Right lung (tissue), 5 donors: Measurements from ENCODE around the gene DHX34. TPM values are rescaled to one million over a fixed set of nuclear protein-coding genes. Genes with fewer than 3 reads are reported as not detected.
"Not testable (repeated sequence)": the region's sequence is repeated elsewhere in the genome, so short reads cannot be mapped to it uniquely, and the experiment has no call there.

Experiments used
- DNase-seq, 2 donors: peaks; one replicate each; pipeline ENCODE4 v3.0.0-alpha.2; 2013
- polyA plus RNA-seq, 5 donors: library from polyadenylated mRNA; unstranded; fragments of 120-200 nt; gene quantifications; one replicate each; pipeline versions ENCODE4 v1.2.1 to v1.2.3, GENCODE V29; 2013; ENCODE audit warnings: inconsistent platforms in 1 of 5, low replicate concordance in 1 of 5; ENCODE audit not compliant: insufficient read length in 5 of 5, insufficient read depth in 1 of 5

Gene DHX34
- polyA plus RNA-seq, 5 donors, result 10.5 to 18.9 (median 14.3) TPM

DNA sequence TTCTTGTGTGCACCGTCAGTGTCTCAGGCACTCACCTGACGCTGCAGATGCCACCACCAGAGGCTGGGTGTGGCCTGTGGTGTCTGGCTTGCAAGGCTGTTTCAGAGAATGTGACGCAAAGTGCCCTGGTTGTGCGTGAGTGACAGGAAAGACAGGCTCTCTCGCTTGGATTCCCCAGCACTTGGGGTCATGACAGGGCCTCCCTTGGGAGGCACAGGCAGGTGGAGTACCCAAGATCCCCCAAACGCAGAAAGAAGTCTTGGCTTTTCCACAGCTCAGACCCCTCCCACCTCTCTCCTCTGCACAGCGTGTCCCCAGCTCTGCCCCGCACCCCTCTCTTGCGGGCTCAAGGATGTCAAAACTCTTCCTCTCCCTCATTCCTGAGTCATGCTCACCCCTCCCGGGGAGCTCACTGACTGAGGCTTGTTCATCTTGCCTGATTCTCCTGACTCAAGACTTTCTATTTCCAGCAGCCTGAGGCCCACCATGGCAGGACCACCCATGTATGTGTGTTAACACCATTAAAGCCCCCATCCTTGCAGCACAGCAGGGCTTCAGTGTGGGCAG, 21.0 kb downstream of the DHX34 start:
- DNase-seq, result no peak

DNA sequence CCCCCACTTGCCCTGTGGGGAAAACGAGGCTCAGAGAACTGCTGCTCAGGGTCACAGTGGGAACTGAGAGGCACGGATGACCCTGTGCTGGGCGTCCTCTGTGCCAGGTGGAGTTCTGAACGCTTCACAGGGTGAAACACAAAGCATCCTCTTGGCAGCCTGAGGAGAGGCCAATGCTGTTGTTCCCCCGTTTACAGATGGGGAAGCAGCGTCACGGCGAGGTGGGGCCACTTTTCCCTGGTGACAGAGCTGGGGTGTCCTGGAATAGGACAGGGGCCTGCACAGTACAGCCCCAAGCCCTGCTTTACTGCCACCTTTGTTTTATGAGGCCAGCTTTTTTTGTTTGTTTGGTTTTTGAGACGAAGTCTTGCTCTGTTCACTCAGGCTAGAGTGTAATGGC, 22.1 kb downstream of the DHX34 start:
- no peak for DNase-seq

GRCh38 chr19:47372603-47373002, 23.5 kb downstream of the DHX34 start:
- no peak for DNase-seq

DNA sequence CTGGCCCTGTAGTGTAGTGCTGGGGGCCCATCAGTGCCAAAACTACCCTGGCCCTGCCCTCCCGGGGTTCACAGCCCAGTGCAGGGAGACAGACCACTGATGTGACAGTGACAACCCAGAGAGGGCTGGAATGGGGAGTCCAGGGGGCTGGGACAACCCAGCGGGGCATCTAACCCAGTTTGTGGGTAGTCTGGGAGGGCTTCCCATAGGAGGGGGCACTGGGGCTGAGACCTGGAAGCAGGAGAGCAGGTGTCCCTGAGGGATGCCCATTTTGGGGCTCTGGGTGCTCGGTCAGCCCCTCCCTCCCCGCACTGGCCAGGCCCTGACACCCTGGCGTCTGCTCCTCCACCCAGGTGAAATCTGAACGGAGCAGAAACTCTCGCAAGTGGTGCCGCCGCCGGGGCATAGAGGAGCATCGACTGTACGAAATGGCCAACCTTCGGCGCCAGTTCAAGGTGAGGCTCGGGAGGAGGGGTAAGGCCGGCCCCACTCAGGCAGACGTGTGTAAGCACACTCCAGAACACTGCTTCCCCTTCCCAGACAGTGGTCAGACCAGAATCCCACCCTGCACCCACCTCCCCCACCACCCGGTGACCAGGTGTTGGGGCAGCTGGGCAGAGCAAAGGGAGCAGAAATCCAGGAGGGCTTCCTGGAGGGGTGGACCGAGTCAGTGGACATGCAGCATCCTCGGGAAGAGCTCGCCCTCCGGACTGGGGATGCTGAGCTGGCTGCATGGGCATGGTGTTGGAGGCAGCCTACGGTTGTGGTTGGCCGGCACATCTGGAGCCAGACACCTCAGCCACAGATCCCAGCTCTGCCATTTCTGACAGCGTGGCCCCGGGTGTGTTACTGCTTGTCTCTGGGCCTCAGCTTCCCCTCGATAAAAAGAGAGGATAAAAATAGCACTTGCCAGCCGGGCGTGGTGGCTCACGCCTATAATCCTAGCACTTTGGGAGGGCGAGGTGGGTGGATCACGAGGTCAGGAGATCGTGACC, 24.4 kb downstream of the DHX34 start:
- DNase-seq, result no peak

- DNase-seq, result no peak
These were observed 26.0 kb downstream of the DHX34 start for GRCh38 chr19:47374876-47375693.

- DNase-seq, result no peak
These were observed 26.8 kb downstream of the DHX34 start for GRCh38 chr19:47375694-47376588.

DNA sequence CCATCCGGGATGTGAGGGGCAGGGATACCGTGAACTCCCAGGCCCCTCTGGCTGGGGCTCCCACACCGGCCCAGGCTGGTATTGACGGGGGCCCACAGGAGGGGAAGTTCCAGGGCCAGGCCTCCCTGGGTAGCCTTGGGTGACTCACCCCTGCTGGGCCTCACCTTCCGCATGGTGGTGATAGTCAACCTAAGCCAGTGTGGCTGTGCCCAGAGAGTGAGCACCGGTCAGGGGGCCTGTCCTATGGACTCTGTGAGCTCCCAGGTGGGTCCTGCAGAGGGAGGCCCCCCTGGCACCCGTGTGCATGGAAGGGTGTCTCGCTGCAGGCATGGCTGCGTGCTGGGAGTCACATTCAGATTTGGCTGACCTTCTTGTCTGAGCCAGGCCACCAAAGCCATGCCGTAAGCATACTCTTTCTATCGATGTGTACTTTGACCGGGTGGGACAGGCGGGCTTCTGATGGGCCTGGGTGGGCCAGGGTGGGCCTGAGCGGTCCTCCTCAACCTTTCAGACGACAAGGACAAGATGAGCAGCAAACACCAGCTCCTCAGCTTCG, 27.6 kb downstream of the DHX34 start:
- DNase-seq, result no peak

GRCh38 chr19:47377208-47377701, 28.1 kb downstream of the DHX34 start:
- DNase-seq, result no peak

DNA sequence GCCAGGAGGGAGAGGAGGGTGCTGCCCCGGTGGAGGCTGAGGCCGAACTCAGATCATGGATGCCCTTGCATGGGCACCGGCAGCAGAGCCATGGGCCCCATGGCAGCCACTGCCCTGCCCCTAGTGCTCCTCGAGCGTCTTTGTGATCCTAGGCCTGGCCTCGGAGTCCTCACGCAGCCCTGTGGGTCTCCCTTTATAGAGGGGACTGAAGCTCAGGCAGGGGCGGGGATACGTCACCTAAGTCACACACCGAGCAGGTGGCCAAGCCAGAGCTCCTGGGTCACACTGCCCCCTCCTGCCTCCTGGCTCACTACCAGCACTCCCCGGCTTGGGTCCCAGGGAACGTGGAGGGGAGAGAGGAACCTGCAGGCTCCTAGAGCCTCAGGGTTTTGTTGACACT, 28.7 kb downstream of the DHX34 start:
- DNase-seq, result no peak

DNA sequence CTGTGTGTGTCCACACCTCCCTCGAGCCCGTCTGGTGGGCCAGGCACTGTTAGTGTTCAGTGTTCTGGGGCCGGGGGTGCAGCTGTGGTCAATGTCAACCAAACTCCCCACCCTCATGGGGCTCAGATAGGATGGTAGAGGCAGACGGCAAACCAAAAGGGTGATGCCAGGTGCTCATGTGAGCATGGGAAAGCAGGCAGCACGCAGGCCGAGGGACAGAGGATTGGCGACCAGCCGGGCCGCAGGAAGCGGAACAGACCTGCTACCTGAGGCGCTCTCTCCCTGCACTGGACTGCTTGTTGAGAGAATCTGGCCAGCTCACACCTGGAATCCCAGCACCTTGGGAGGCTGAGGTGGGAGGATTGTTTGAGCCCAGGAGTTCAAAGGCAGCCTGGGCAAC, 29.1 kb downstream of the DHX34 start:
- DNase-seq, result no peak

- no peak for DNase-seq
These were observed 30.3 kb downstream of the DHX34 start for GRCh38 chr19:47379381-47379938.

- no peak for DNase-seq
These were observed 31.4 kb downstream of the DHX34 start for GRCh38 chr19:47380559-47380958.

- no peak for DNase-seq
These were observed 32.0 kb downstream of the DHX34 start for GRCh38 chr19:47381121-47381520.

DNA sequence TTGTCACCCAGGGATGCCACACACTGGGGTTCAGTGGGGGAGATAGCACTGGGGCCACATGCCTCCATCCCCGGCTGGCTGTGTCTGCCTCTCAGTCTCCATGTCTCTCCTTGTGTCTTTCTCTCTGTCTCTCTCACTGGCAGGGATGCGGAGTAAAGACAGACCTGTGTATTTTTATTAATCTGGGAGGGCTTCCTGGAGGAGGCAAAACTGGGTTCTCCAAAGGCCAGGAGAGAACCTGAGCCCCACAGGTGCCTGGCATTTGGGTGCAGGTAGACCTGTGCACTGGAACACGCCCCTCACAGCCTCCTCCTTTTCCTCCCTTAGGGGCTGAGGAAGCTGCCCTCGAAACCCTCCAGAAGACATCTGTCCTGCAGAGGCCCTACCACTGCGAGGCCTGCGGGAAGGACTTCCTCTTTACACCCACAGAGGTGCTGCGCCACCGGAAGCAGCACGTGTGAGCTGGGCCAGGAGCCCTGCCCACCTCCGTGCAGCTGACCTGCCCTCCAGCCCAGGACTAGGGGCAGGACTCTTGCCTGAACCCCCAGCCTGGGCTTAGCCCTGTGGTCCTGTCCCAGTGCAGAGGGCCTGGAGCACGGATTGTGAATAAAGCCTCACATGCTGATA, 32.7 kb downstream of the DHX34 start:
- DNase-seq, result no peak

DNA sequence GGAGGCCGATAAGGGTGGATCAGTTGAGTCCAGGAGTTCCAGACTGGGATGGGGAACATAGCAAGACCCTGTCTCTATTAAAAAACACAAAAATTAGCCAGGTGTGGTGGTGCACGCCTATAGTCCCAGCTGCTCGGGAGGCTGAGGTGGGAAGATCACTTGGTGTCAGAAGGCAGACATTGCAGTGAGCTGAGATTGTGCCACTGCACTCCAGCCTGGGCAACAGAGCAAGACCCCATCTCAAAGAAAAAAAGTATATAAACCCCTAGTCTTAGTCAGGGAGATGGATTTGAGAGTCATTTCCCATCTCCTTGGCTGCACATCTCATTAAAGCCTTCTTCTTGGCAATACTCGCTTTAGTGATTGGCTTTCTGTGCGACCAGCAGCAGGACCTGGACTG, 34.8 kb downstream of the DHX34 start:
- DNase-seq, result not testable (repeated sequence)

- not testable (repeated sequence) for DNase-seq
These were observed 35.4 kb downstream of the DHX34 start for GRCh38 chr19:47384533-47384932.

GRCh38 chr19:47386582-47386981, 37.5 kb downstream of the DHX34 start:
- not testable (repeated sequence) for DNase-seq

GRCh38 chr19:47387623-47388022, 38.5 kb downstream of the DHX34 start:
- not testable (repeated sequence) for DNase-seq

DNA sequence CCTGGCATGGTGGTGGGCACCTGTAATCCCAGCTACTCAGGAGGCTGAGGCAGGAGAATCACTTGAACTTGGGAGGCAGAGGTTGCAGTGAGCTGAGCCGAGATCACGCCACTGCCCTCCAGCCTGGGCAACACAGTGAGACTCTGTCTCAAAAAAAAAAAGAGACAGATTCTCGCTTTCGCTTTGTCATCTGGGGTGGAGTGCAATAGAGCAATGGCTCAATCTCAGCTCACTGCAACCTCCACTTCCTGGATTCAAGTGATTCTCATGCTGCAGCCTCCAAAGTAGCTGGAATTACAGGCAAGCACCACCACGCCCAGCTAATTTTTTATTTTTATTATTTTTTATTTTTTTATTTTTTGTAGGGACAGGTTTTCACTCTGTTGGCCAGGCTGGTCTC, 39.6 kb downstream of the DHX34 start:
- DNase-seq, result not testable (repeated sequence)

DNA sequence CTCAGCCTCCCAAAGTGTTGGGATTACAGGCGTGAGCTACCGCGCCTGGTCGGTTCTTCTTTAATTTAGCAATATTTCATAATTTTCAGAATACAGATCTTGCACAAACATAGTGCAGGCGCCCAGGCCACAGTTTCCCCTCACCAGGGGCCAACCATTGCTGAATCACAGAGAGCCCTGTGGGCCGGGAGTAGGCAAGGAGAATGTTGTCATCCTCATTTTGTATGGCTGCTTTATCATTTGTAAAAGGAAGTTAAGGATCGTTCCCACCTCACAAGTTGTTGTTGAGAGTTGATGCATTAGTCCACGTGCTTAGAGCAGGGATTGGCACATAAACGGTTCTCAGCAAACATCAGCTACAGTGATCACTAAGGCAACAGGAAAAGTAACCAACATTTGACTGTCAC, 40.0 kb downstream of the DHX34 start:
- no peak for DNase-seq
